Parathyroid adenoma (tissue), 2 donors: Measurements from ENCODE around the gene UGT1A7.

ENCODE experiments used
- H2AFZ ChIP-seq: fragments of 300-600 bp; sonication (generic); one replicate; pipeline ENCODE4 v1.7.0; 2017; ENCODE audit warnings: antibody characterized with exemption, mild to moderate bottlenecking
- H3K27ac ChIP-seq: fragments of 300-600 bp; sonication (generic); one replicate; pipeline ENCODE4 v1.7.0; 2017
- H3K27me3 ChIP-seq: fragments of 300-600 bp; sonication (generic); one replicate; pipeline ENCODE4 v1.7.0; 2017; ENCODE audit warnings: low read length; ENCODE audit not compliant: control insufficient read depth, insufficient read depth
- H3K36me3 ChIP-seq: fragments of 300-600 bp; sonication (generic); one replicate; pipeline ENCODE4 v1.7.0; 2017; ENCODE audit warnings: low read length; ENCODE audit not compliant: control insufficient read depth, insufficient read depth
- H3K4me1 ChIP-seq: fragments of 300-600 bp; sonication (generic); one replicate; pipeline ENCODE4 v1.7.0; 2017; ENCODE audit warnings: control low read depth
- H3K4me2 ChIP-seq: fragments of 300-600 bp; sonication (generic); one replicate; pipeline ENCODE4 v1.7.0; 2017; ENCODE audit warnings: low read length
- H3K4me3 ChIP-seq: fragments of 300-600 bp; sonication (generic); one replicate; pipeline ENCODE4 v1.7.0; 2017; ENCODE audit warnings: low read depth, low read length
- H3K79me2 ChIP-seq: fragments of 300-600 bp; sonication (generic); one replicate; pipeline ENCODE4 v1.7.0; 2017; ENCODE audit warnings: control low read depth
- H3K9ac ChIP-seq: fragments of 300-600 bp; sonication (generic); one replicate; pipeline ENCODE4 v1.7.0; 2017; ENCODE audit warnings: mild to moderate bottlenecking
- H3K9me3 ChIP-seq: fragments of 300-600 bp; sonication (generic); one replicate; pipeline ENCODE4 v1.7.0; 2017; ENCODE audit warnings: low read length; ENCODE audit not compliant: control insufficient read depth
- CTCF ChIP-seq: fragments of 300-600 bp; sonication (generic); IDR thresholded peaks from one replicate; pipeline ENCODE4 v1.7.0; 2017; ENCODE audit warnings: antibody characterized with exemption, mild to moderate bottlenecking
- donor health status: primary hyperparathyroidism.

The UGT1A7 gene

GRCh38 chr2:233671290-233672161, 10.2 kb upstream of the UGT1A7 start, which contains the start of gene UGT1A9:
Gene UGT1A9 (plus strand): TSS chr2:233671898. CDS start chr2:233671935, 37 bp downstream.
- H2AFZ ChIP-seq, result no peak within 1 kb of the TSS
- no peaks in the 10 kb centered on the region for H3K4me1 ChIP-seq
- no peaks in the 10 kb centered on the region for H3K9me3 ChIP-seq
- no peaks in the 10 kb centered on the region for H3K36me3 ChIP-seq
- H3K27ac ChIP-seq, result no peak within 1 kb of the TSS
- TF ChIP-seq CTCF, result no peak
- H3K4me3 ChIP-seq, result no peak within 1 kb of the TSS
- no peaks in the 10 kb centered on the region for H3K79me2 ChIP-seq
- no peak within 1 kb of the TSS for H3K9ac ChIP-seq
- no peaks in the 10 kb centered on the region for H3K27me3 ChIP-seq
- no peak within 1 kb of the TSS for H3K4me2 ChIP-seq

GRCh38 chr2:233672886-233673285, 8.8 kb upstream of the UGT1A7 start:
- H3K4me3 ChIP-seq, result no peak overlapping the region
- no peak overlapping the region for H3K27ac ChIP-seq
- no peaks in the 10 kb centered on the region for H3K9me3 ChIP-seq
- no peak for TF ChIP-seq CTCF
- no peaks in the 10 kb centered on the region for H3K27me3 ChIP-seq
- no peak overlapping the region for H3K4me2 ChIP-seq
- H3K9ac ChIP-seq, result no peak overlapping the region
- H3K36me3 ChIP-seq, result no peaks in the 10 kb centered on the region
- H3K79me2 ChIP-seq, result no peaks in the 10 kb centered on the region
- no peaks in the 10 kb centered on the region for H3K4me1 ChIP-seq
- H2AFZ ChIP-seq, result no peak overlapping the region

GRCh38 chr2:233673896-233674295, 7.8 kb upstream of the UGT1A7 start:
- H3K27me3 ChIP-seq, result no peaks in the 10 kb centered on the region
- H3K79me2 ChIP-seq, result no peaks in the 10 kb centered on the region
- H3K9ac ChIP-seq, result no peak overlapping the region
- no peaks in the 10 kb centered on the region for H3K4me1 ChIP-seq
- H3K36me3 ChIP-seq, result no peaks in the 10 kb centered on the region
- TF ChIP-seq CTCF, result no peak
- no peak overlapping the region for H3K4me2 ChIP-seq
- no peak overlapping the region for H3K4me3 ChIP-seq
- H3K27ac ChIP-seq, result no peak overlapping the region
- H3K9me3 ChIP-seq, result no peaks in the 10 kb centered on the region
- H2AFZ ChIP-seq, result no peak overlapping the region

- Histone ChIP-seq H2AFZ (no peak overlapping the region), H3K9ac (no peak overlapping the region)
- TF ChIP-seq CTCF, result no peak
Measured at GRCh38 chr2:233674314-233674713, 7.4 kb upstream of the UGT1A7 start.

GRCh38 chr2:233674995-233675394, 6.7 kb upstream of the UGT1A7 start:
- Histone ChIP-seq H3K79me2 (no peaks in the 10 kb centered on the region), H3K4me3 (no peak overlapping the region), H3K9ac (no peak overlapping the region), H2AFZ (no peak overlapping the region), H3K4me1 (no peaks in the 10 kb centered on the region), H3K9me3 (no peaks in the 10 kb centered on the region), H3K36me3 (no peaks in the 10 kb centered on the region), H3K4me2 (no peak overlapping the region), H3K27ac (no peak overlapping the region), H3K27me3 (no peaks in the 10 kb centered on the region)
- TF ChIP-seq CTCF, result no peak

More at GRCh38 chr2:233674314-233674713, 7.4 kb upstream of the UGT1A7 start:
- Histone ChIP-seq H3K27ac (no peak overlapping the region), H3K9me3 (no peaks in the 10 kb centered on the region), H3K27me3 (no peaks in the 10 kb centered on the region), H3K79me2 (no peaks in the 10 kb centered on the region), H3K4me3 (no peak overlapping the region), H3K36me3 (no peaks in the 10 kb centered on the region), H3K4me1 (no peaks in the 10 kb centered on the region), H3K4me2 (no peak overlapping the region)
